OCI-M2 (cell line): ENCODE results near the gene HSPA12A.

ENCODE experiments used
- DNase-seq: peaks from one replicate; lab custom pipeline; 2025; ENCODE audit not compliant: unreplicated experiment; lab: John Stamatoyannopoulos, UW

The HSPA12A gene

DNA sequence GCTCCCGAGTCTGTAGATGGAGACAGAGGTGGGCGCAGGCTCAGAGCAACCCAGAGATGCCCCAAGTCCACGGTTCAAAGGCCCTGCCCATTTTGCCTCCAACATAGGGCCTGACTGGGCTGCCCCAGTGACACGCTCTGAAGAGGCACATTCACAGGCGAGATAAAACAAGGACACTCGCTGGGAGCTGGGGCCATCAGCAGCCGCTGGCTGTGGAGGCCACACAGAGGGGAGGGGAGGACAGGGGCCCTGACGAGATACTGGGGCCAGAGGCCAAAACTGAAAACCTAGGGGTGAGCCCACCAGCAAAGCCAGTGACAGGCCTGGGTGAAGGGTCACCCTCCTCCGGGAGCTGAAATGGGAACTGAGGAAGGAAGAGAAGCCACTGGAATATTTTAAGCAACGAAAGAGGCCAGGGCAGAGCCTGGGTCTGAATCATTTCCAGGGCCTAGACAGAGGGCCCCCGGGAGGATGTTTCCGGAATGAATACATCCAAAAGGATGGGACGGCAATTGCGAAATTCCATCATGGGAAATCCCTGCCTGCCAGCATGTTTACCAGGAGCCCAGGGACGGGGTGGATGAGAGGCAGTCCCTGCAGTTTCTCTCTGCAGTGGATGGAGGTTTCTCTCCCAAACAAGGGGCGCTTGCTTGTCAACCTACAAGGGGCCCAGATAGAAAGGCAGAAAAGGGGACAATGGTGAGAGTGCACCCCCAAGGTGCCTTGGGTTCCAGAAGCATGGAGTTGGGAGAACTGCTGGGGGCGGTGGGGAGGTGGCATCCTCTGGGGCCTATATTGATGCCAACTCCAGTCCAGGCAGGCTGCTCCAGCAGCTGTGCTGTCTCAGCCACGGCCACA, 29.0 kb upstream of the HSPA12A start:
- no peak for DNase-seq

DNA sequence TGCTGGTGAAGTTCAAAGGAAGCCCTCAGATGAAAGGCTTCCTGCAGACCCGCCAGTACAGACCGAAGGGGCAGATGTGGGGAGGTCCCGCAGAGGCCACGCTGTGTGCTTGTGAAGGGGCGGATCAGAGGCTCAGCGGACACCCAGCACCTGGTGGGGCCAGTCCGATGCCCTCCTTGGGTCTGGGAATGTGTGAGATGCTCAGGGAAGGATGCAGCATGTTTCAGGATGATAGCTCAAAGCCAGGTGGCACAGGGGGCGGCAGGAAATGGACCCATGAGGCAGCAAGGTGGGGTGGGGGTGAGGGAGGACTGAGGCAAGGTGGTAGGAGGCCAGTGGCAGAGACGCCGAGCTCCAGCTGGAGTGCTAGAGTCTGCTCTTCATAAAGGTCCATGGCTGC, 27.9 kb upstream of the HSPA12A start:
- no peak for DNase-seq

DNA sequence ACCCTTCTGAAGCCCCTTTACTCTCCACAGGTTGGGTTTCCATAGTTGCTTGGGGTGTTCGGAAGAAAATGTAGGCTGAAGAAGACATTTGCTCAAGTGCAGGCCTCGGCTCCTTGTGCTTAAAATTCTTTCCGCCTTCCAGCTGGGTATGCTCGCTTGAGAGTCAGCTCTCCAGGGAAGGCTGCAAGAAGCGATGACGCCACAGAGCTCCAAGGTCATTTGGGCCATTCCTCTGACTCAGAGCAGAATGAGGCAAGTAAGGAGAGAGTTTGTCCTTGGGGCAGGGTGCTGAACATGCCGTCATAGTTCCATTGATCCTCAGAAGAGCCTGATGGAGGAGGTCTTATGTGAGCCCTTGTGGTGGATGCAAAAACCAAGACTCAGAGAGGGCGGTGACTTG, 27.4 kb upstream of the HSPA12A start:
- no peak for DNase-seq

DNA sequence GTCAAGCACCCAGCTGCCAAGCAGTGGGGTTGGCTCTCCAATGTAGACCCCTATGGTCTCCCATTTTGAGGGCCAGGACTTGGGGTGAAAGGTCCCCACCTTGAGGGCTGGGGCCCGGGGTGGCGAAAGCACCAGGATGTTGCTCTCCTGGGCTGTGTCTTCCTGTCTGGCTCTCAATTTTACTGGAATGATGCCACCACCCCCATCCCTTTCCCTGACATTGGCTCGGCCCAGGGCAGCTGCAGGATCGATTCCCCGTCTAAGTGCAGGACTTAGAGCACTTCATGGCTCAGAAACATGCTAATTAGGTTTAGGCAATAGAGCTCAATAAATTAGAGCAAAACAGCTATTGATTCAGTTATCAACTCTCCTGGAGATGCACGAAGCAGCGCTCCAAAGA, 27.0 kb upstream of the HSPA12A start:
- no peak for DNase-seq

DNA sequence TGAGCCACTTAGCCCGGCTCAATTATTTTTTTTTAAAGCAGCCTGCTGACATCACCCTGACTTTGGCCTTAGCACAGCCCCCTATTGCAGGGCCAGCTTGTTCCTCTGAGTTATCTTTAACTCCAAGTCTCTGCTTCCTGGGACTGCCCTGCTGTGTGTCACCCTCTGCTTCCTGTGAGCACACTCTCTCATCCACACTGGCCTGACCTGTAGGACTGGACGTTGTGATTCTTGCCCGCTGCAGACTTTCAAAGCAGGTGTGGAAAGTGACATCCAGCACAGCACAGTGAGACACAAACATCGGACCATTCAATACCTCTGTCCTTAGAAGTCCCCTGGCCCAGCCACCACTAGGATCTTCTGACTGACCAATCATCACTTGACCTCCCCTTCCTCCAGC, 26.4 kb upstream of the HSPA12A start:
- no peak for DNase-seq

DNA sequence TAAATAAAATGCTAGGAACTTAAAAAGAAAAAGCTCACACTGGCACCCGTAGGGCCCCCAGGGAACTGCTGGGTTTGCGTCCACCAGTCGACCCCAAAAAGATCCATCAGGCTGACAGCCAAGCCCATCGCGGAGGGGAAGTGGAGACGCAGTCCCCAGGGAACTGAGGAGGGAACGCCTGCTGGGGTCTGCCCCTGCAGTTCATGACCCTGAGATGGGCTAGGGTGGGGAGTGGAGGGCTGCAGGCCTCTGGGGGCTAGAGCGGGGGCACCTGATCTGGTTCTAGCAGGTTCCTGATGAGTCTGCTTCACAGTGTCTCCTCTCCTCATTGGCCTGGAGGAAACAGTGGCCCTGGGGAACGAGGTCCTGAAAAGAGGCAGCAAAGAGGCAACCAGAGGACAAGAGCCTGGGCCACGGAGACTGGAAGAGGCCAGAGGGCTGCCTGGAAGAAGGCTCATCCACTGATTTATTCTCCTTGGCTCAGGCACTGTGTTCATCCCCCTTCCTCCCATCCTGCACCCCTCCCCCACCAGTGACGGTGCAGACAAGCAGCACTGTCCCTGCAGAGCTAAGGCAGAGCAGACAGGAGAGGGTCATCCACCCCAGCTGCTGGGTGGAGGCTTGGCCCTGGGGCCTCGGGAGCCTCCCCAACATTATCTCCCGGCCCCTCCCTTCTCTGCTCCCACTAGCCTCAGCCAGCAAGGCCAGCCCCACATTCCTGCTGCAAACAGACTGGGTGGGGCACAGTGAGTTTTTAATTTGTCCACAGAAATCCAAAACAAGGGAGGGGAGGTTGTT, 24.7 kb upstream of the HSPA12A start:
- no peak for DNase-seq

DNA sequence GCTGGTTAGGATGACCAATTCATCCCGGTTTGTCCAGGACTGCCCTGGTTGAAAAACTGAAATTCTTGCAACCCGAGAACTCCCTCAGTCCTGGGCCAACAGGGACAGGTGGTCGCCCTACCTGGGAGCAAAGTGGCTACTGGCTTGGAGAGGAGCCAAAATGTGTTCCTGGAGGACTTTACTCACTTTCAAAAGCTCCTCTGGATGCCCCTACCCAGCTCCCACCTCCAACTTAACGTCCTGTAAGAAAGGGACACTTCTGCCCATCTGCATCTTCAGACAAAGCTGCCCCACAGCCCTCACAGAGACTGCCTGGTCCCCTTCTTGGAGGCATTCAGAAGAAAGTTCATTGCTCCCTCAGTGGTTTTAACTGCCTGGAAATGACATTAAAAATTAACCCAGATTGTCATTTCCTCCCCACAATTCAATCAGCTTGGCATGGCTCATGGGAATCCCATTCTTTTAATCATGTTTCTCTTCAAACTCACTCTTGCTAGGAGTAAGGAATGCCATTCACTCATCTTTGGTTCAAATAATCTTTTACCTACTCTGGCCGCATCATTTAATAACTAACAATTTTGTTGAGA, 24.0 kb upstream of the HSPA12A start:
- DNase-seq, result no peak

DNA sequence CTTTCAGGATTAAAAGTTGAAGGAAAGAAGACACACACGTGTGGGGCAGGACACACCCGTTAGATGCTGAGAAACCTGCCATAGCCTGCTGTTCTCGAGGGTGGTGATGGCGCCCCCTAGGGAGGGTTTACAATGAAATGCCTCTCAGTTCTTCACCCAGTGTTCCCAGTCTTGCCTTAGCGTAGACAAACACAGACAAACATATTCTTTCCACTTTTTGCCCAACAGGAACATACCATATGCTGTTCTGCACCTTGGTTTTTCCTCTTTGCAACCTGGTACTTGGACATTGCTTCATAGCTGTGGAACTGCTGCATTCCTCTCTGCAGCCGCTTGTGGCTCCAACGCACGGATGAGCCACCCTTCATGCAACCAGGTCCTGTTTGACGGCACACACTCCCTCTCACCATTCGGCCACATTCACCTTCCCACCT, 23.3 kb upstream of the HSPA12A start:
- DNase-seq, result no peak

DNA sequence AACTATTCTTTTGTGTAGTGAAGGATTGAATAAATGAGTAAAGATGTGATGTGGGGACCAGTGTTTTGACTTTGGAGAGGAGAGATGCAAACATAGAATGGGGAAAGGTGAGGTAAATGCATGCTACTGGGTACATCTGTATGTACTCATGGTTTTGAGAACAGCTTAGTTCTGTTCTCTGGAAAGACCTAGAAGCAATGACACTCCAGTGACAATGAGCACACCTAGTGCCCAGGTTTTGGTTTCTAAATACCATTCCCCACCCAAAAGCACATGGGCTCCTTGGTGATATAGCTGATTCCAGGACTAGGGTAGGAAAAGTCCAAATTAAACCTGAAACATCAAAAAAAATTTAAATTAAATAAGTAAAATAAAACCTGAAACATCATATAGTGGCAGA, 22.6 kb upstream of the HSPA12A start:
- no peak for DNase-seq

DNA sequence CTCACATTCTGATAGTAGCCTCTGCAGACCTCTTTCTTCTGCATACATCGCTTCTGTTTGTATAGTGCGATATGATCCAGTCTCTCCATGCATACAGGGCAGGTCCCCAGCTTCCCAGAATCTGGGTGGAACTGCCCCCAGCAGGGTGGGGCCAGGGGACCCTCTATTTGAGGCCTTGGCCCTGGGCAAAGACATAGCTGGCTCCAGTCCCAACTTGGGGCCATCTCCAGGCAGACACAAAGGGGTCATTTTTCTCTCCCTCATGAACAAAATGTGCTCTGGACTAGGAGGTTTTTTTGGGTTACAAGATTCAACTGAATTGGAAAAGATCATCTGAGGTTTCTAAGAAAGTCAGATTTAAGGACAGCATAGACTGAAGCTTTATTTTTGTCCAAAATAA, 21.1 kb upstream of the HSPA12A start:
- no peak for DNase-seq

DNA sequence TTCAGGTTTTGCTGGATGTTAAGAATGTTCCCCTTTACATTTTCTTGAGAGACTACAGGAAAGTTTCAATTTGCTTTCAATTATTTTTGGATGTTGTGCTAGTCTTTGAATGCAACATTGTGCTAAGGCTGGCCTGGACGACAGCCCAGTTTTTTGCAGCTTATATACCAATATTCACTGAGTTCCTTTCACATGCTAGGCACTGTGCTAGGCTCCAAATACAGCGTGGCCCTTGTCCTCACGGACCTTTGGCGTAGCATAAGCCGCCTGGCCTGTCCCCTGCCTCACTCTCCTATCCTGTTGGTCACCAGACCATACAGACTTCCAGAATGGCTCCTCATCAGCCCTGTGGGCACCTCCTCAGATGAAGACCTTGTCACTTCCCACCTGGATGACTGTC, 19.5 kb upstream of the HSPA12A start:
- no peak for DNase-seq

DNA sequence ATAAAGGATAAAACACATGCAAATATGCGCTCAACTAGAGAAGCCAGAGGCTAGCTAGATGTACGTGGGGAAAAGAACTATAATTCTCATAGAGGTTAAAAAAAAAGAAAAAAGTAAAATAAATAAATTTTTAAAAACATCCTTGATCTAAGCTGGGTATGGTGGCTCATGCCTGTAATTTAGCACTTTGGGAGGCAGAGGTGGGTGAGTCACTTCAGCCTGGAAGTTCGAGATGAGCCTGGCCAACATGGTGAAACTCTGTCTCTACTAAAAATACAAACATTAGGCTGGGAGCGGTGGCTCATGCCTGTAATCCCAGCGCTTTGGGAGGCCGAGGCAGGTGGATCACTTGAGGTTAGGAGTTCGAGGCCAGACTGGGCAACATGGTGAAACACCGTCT, 18.6 kb upstream of the HSPA12A start:
- DNase-seq, result no peak

DNA sequence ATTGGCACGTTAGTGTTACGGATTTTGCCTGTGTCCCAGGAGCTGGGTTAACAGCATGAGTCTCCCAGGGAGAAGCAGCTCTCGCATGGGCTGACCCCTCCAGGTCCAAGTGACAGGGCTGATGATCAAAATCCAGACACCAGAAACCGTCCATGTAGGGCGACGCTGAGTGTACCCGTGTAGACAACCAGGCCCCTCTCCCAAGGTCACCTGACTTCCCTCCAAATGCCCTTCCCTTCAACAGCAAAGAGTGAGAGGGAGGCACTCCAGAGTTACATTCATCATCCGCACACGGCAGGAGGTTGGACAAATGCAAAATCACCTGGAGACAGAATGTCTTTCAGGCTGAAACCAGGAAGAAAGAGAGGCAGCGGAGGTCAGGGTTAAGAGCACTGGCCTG, 14.9 kb upstream of the HSPA12A start:
- DNase-seq, result no peak

DNA sequence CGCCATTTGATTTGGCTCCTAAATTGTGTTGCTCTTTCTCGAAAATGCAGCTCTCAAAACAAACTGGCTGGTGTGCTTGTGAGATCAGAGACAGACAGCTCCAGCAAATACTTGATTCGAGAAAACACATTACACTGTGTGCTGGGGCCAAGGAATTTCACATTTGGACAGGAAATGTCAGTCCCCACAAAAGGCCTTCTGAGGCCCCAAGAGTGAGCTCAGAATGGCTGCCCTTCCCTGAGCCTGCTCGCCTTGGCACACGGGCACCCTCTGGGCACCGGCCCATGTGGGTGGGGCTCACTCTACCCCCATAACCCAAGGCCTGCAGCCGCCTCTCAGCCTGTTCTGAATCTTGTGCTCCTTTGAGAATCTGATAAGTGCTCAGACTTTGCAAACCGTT, 13.9 kb upstream of the HSPA12A start:
- no peak for DNase-seq

DNA sequence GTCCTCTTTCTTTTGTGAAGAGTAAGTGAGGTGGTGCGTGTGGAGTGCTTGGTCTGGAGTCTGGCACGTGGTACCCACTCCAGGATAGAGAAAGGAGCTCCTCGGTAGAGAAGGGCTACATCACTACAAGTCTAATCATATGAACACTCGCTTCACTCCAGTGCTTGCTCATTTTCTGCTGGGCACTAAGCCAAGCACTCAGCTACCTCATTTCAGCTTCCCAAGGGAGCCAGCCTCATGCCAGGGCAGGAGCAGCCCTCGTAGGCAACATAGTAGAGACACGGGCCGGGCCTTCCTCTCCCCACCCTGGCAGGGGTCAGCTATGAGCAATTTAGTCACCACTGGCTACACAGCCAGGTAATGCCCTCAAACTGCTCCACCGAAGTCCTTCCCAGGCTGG, 11.4 kb upstream of the HSPA12A start:
- no peak for DNase-seq

DNA sequence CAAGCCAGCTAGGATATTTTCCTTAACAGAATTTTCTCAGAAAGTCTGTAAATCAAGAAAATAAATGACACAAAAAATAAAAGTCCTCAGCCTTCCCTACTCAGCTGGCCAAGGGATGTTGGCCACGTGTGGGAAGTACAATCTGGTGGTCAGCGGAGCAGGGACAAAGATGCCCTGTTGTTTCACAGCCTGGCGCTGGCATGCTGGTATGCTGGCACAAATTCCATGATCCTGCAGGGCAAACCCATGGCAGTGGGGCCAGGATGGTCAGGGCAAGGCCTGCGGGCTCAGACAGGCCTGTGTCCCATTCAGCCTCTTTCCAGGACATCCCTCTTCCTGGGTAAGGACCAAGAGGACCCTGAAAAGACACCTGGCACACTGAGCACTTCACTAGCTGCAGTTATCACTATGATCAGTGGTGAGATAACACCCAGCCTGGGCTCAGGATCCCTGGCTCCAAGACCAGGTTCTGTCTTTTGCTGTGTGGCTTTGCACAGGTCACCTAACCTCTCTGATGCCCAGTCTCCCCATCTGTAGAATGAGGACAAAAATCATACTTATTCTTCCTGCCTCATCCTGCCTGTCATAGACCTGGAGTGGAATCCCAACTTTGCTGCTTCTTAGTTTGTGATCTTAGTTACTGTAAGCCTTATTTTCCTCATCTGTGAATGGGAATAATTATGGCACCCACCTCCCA, 10.8 kb upstream of the HSPA12A start:
- no peak for DNase-seq

DNA sequence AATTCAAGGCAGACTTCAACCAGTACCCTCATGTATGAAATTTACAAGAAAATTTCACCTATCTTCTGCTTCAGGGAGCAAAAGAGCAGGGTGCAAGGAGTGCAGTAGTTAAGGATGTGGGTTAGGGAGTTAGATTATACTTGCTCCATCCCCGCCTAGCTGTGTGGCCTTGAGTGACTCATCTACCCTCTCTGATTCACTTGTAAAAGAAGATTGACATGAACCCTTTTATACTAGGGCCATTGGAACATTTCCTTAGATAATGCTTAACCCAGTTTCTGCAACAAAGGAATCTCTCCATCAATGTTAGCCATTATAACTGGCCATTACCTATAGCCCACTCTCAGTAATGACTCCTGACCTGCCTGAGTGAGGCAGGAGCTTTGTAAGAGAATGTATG, 10.2 kb upstream of the HSPA12A start:
- DNase-seq, result no peak

DNA sequence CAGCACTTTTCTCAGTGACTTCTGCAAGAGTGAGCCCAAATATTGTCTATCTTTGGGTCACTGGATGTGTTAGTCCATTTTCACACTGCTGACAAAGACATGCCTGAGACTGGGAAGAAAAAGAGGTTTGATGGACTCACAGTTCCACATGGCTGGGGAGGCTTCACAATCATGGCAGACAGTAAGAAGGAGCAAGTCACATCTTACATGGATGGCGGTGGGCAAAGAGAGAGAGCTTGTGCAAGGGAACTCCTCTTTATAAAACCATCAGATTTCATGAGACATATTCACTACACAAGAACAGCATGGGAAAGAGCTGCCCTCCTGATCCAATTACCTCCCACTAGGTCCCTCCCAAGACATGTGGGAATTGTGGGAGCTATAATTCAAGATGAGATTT, 6.1 kb upstream of the HSPA12A start:
- no peak for DNase-seq

DNA sequence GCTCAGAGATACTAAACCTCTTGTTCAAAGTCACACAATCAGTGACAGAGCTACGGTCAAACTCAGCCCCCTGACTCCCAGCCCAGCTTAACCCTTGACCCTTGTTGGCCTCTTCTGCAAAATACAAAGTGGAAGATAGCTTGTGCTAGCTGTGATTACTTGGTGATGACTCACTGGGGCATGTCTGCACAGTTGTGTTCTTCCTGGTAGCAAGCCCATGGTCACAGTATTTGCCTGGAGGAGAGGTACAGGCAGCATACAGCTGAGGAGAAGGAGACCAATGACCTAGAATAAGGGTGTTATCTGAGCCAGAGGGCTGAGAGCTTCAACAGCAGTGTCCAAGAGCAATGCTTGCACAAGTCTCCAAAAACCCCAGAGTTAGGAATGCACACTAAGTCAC, 5.7 kb upstream of the HSPA12A start:
- DNase-seq, result no peak

DNA sequence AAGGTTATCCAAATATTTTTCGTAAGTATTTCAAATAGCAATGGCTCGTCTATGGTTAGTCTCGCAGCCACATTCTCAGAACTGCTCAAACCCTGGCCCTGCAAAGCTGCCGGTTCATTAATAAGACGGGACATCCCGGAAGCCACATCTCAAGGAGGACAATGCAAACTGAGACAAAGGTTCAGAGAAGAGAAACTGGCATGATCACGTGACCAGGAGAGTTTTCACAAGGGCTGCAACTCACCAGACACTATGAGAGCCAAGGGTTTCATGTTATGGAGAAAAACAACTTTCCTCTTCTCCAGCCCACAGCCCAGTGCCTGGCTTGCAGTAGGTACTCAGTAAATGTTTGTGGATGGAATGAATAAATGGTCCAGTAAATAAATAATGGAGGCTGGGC, 5.0 kb upstream of the HSPA12A start:
- DNase-seq, result no peak

DNA sequence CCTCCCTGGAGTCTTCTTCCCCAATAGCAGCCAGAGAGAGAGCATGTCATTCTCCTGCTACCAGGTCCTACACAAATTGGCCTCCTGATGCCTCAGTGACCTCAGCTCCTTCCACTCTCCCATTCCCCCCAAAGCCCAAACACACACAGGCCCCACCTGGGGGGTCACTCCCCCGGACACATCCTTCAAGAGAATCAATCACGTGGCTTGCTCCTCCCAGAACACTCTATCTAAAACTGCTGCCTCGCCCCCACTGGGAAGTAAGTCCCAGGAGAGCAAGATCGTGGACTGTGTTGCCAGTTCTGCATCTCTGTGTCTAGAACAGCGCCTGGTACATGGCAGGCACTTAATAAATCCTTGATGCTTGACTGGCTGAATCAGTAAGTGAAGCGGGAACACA, 2.5 kb upstream of the HSPA12A start:
- no peak for DNase-seq
